Neural cell (in vitro differentiated cells): ENCODE results near the gene DLG5.

Experiments used
- EP300 ChIP-seq: fragments of 450-650 bp; conservative IDR thresholded peaks from 2 replicates; pipeline ENCODE4 v1.6.1; 2014; ENCODE audit warnings: antibody characterized with exemption, mild to moderate bottlenecking, moderate library complexity; ENCODE audit not compliant: poor library complexity, severe bottlenecking
- EZH2 ChIP-seq: fragments of 200-600, 300-800 bp; shearing (Covaris generic), sonication (generic); IDR thresholded peaks from 2 replicates; pipeline ENCODE4 v1.6.1; 2014; ENCODE audit warnings: antibody characterized with exemption, low read length, borderline replicate concordance, mild to moderate bottlenecking; ENCODE audit not compliant: insufficient read depth, poor library complexity, severe bottlenecking
- POLR2AphosphoS5 ChIP-seq: IDR thresholded peaks from 2 replicates; pipeline ENCODE4 v1.6.1; 2012
- RAD21 ChIP-seq: fragments of 450-650 bp; conservative IDR thresholded peaks from 2 replicates; pipeline ENCODE4 v1.6.1; 2014; ENCODE audit warnings: antibody characterized with exemption, mild to moderate bottlenecking, moderate library complexity
- TF ChIP-seq, protein P1 (sequence below): fragments of 450-650 bp; IDR thresholded peaks from 2 replicates; pipeline ENCODE4 v1.5.1; 2014; ENCODE audit warnings: antibody characterized with exemption, mild to moderate bottlenecking, moderate library complexity; ENCODE audit not compliant: poor library complexity, severe bottlenecking
- TF ChIP-seq, protein P2 (sequence below): IDR thresholded peaks from 2 replicates; pipeline ENCODE4 v1.6.1; 2012; ENCODE audit warnings: borderline replicate concordance

DNA sequence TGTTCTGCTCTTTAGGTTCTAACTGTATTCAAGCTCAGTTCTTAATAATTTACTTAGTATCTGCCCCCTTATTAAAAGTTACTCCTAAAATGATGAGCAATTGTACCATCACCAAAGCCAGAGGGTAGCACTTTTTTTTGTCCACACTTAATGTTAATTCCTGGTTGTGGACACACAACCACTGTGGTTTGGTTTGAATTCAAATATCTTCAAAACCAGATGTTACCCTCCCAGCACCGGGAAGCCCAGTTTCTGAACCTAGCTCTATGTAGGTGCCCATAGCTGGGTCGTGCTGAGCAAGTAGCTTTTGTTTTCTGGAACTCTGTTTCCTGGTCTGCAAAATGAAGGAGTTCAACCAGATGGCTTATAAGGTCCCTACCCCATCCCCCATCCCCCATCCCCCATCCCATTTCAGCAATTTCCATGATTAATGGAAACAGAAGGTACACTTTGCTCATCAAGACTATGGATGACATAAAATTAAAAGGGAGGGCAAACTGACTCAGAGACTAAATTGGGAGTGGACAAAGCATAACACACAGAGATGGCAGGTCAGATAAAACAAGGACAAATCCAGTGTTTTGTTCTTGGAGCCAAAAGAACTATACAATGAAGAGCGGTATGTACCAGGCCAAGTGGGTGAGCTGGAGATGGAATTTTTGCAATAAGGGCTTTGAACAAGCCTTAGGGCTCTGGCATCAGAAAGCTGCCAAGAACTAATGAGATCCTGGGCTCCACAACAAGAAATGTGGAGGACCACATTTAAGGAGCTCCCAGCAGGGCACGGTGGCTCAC lies 56.7 kb downstream of the DLG5 start:
- TF ChIP-seq, protein P1, sequence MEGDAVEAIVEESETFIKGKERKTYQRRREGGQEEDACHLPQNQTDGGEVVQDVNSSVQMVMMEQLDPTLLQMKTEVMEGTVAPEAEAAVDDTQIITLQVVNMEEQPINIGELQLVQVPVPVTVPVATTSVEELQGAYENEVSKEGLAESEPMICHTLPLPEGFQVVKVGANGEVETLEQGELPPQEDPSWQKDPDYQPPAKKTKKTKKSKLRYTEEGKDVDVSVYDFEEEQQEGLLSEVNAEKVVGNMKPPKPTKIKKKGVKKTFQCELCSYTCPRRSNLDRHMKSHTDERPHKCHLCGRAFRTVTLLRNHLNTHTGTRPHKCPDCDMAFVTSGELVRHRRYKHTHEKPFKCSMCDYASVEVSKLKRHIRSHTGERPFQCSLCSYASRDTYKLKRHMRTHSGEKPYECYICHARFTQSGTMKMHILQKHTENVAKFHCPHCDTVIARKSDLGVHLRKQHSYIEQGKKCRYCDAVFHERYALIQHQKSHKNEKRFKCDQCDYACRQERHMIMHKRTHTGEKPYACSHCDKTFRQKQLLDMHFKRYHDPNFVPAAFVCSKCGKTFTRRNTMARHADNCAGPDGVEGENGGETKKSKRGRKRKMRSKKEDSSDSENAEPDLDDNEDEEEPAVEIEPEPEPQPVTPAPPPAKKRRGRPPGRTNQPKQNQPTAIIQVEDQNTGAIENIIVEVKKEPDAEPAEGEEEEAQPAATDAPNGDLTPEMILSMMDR: no peak
- TF ChIP-seq RAD21: no peak
- no peak for TF ChIP-seq POLR2AphosphoS5
- TF ChIP-seq EZH2: no peak
- no peak for TF ChIP-seq EP300
- TF ChIP-seq, protein P2, sequence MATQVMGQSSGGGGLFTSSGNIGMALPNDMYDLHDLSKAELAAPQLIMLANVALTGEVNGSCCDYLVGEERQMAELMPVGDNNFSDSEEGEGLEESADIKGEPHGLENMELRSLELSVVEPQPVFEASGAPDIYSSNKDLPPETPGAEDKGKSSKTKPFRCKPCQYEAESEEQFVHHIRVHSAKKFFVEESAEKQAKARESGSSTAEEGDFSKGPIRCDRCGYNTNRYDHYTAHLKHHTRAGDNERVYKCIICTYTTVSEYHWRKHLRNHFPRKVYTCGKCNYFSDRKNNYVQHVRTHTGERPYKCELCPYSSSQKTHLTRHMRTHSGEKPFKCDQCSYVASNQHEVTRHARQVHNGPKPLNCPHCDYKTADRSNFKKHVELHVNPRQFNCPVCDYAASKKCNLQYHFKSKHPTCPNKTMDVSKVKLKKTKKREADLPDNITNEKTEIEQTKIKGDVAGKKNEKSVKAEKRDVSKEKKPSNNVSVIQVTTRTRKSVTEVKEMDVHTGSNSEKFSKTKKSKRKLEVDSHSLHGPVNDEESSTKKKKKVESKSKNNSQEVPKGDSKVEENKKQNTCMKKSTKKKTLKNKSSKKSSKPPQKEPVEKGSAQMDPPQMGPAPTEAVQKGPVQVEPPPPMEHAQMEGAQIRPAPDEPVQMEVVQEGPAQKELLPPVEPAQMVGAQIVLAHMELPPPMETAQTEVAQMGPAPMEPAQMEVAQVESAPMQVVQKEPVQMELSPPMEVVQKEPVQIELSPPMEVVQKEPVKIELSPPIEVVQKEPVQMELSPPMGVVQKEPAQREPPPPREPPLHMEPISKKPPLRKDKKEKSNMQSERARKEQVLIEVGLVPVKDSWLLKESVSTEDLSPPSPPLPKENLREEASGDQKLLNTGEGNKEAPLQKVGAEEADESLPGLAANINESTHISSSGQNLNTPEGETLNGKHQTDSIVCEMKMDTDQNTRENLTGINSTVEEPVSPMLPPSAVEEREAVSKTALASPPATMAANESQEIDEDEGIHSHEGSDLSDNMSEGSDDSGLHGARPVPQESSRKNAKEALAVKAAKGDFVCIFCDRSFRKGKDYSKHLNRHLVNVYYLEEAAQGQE: no peak
